ENCODE results near the gene PRICKLE2. TPM values are rescaled to one million over a fixed set of nuclear protein-coding genes. Genes with fewer than 3 reads are reported as not detected.

The PRICKLE2 gene
- total and polyA plus RNA-seq, 2 experiments from 2014 or later: 1.1 to 12.5 TPM

GRCh38 chr3:64240396-64240795 lies 15.1 kb upstream of the PRICKLE2 start:
- TF ChIP-seq POLR2AphosphoS5 (IDR thresholded peaks at IDR 0.05; ENCODE audit: low read depth) (no peak), REST (IDR thresholded peaks at IDR 0.05; ENCODE audit: unreplicated experiment) (no peak), NANOG (IDR thresholded peaks at IDR 0.05; ENCODE audit: borderline replicate concordance) (no peak)
- no peaks in the 10 kb centered on the region for H3F3A ChIP-seq (replicated peaks; ENCODE audit: low read depth)
- H3K9me2 ChIP-seq (ENCODE audit: insufficient read depth): peaks cover 9% of the 10 kb centered on the region
- peaks cover under 1% of the 10 kb centered on the region for H3K27me3 Mint-ChIP-seq (ENCODE audit: insufficient read depth, low read depth, poor library complexity)
- no peak overlapping the region for H3K4me3 Mint-ChIP-seq
- ATAC-seq: no peak
- no peak overlapping the region for H3K27ac Mint-ChIP-seq
- H3K4me2 ChIP-seq: no peak overlapping the region
- H3K4me3 ChIP-seq: no peak overlapping the region
- no peaks in the 10 kb centered on the region for H3K79me2 ChIP-seq (replicated peaks; ENCODE audit: insufficient read depth)
- H3K27me3 ChIP-seq (ENCODE audit: insufficient read depth): no peaks in the 10 kb centered on the region
- peaks cover 11% of the 10 kb centered on the region for H3K9me3 Mint-ChIP-seq
- H4K20me1 ChIP-seq (replicated peaks; ENCODE audit: insufficient read depth): no peaks in the 10 kb centered on the region
- peaks cover 12% of the 10 kb centered on the region for H3K36me3 Mint-ChIP-seq (ENCODE audit: low read depth)
- DNase-seq (ENCODE audit: low spot score): no peak
- peaks cover 15% of the 10 kb centered on the region; the same call in 1 of the 2 replicates for H3K4me1 ChIP-seq (ENCODE audit: insufficient read depth)
- peaks cover 19% of the 10 kb centered on the region for H3K4me1 Mint-ChIP-seq
- no peak overlapping the region for H2AFZ ChIP-seq
- no peaks in the 10 kb centered on the region for H3K36me3 ChIP-seq (ENCODE audit: insufficient read depth)
- H3K27ac ChIP-seq (ENCODE audit: low read depth): no peak overlapping the region

- H3K27ac Mint-ChIP-seq: no peak overlapping the region
- TF ChIP-seq JUNB (IDR thresholded peaks at IDR 0.05; ENCODE audit: unreplicated experiment): no peak
- TF ChIP-seq EZH2 (IDR thresholded peaks at IDR 0.05; ENCODE audit: low read depth, unreplicated experiment): no peak
- TF ChIP-seq POLR2AphosphoS5 (IDR thresholded peaks at IDR 0.05; ENCODE audit: low read depth): no peak
- TF ChIP-seq ZNF331 (CRISPR knock-in tag; IDR thresholded peaks at IDR 0.05; ENCODE audit: low read depth): no peak
- TF ChIP-seq REST (IDR thresholded peaks at IDR 0.05; ENCODE audit: unreplicated experiment): no peak
- TF ChIP-seq CREB1 (CRISPR knock-in tag; IDR thresholded peaks at IDR 0.05; ENCODE audit: low read depth): no peak
- TF ChIP-seq ETS1 (IDR thresholded peaks at IDR 0.05): no peak
- no peak for TF ChIP-seq ZNF114 (CRISPR knock-in tag; IDR thresholded peaks at IDR 0.05)
- no peak for TF ChIP-seq NANOG (IDR thresholded peaks at IDR 0.05; ENCODE audit: borderline replicate concordance)
- TF ChIP-seq CTCF (conservative IDR thresholded peaks at IDR 0.05; ENCODE audit: low read depth in 2 of 2): no peak
Observed at GRCh38 chr3:64239841-64240240, 14.6 kb upstream of the PRICKLE2 start.

More at GRCh38 chr3:64239841-64240240, 14.6 kb upstream of the PRICKLE2 start:
- peaks cover 2% of the 10 kb centered on the region for H3K27me3 Mint-ChIP-seq (ENCODE audit: insufficient read depth, low read depth, poor library complexity)
- Histone ChIP-seq H2AFZ (no peak overlapping the region), H3K4me2 (no peak overlapping the region; the same call in 1 of the 2 replicates), H3K4me1 (ENCODE audit: insufficient read depth) (peaks cover 15% of the 10 kb centered on the region; the same call in 1 of the 2 replicates), H3K4me3 (no peak overlapping the region), H3K27me3 (ENCODE audit: insufficient read depth) (no peaks in the 10 kb centered on the region), H3K79me2 (replicated peaks; ENCODE audit: insufficient read depth) (no peaks in the 10 kb centered on the region), H3F3A (replicated peaks; ENCODE audit: low read depth) (no peaks in the 10 kb centered on the region), H3K36me3 (ENCODE audit: insufficient read depth) (no peaks in the 10 kb centered on the region), H4K20me1 (replicated peaks; ENCODE audit: insufficient read depth) (no peaks in the 10 kb centered on the region), H3K27ac (ENCODE audit: low read depth) (peak overlapping the region; percentile 83; the same call in 1 of the 2 replicates), H3K9me2 (ENCODE audit: insufficient read depth) (peaks cover 9% of the 10 kb centered on the region)
- H3K4me1 Mint-ChIP-seq: peaks cover 19% of the 10 kb centered on the region
- H3K9me3 Mint-ChIP-seq: peaks cover 11% of the 10 kb centered on the region
- H3K36me3 Mint-ChIP-seq (ENCODE audit: low read depth): peaks cover 12% of the 10 kb centered on the region
- H3K4me3 Mint-ChIP-seq: no peak overlapping the region
- DNase-seq (ENCODE audit: low spot score) (no peak), ATAC-seq (no peak)

All from GM23338 (cell line).